Osteoblast (primary cell): Measurements from ENCODE around the gene ZNF256. TPM values are rescaled to one million over a fixed set of nuclear protein-coding genes. Genes with fewer than 3 reads are reported as not detected.

Experiments
- DNase-seq: peaks from one replicate; pipeline ENCODE4 v3.0.0; 2011; ENCODE audit warnings: low spot score, mixed read lengths; ENCODE audit not compliant: insufficient read length; ENCODE audit errors: missing footprints
- H2AFZ ChIP-seq: 2 replicates; pipeline ENCODE4 v1.6.0; 2011; ENCODE audit warnings: mild to moderate bottlenecking, low read length
- H3K27ac ChIP-seq: 2 replicates; pipeline ENCODE4 v1.5.1; 2011; ENCODE audit warnings: mild to moderate bottlenecking, low read depth, low read length, moderate library complexity
- H3K27me3 ChIP-seq: 2 replicates; pipeline ENCODE4 v1.6.0; 2012; ENCODE audit warnings: mild to moderate bottlenecking, control low read depth, inconsistent platforms, low read length, moderate library complexity; ENCODE audit not compliant: insufficient read depth
- H3K36me3 ChIP-seq: 2 replicates; pipeline ENCODE4 v1.5.1; 2011; ENCODE audit warnings: mild to moderate bottlenecking, low read length, control low read depth, moderate library complexity; ENCODE audit not compliant: insufficient read depth
- H3K4me1 ChIP-seq: 2 replicates; pipeline ENCODE4 v1.5.1; 2011; ENCODE audit warnings: mild to moderate bottlenecking, low read length, control low read depth, moderate library complexity; ENCODE audit not compliant: insufficient read depth
- H3K4me2 ChIP-seq: 2 replicates; pipeline ENCODE4 v1.6.0; 2011; ENCODE audit warnings: mild to moderate bottlenecking, low read length; ENCODE audit not compliant: insufficient read depth
- H3K4me3 ChIP-seq: fragments of 200-600 bp; sonication (generic); 3 replicates; pipeline ENCODE4 v1.5.1; 2012; ENCODE audit warnings: mild to moderate bottlenecking, low read length, inconsistent platforms; ENCODE audit not compliant: insufficient read depth
- H3K79me2 ChIP-seq: 2 replicates; pipeline ENCODE4 v1.6.0; 2012; ENCODE audit warnings: mild to moderate bottlenecking, low read length, control low read depth, inconsistent platforms; ENCODE audit not compliant: insufficient read depth
- H3K9me3 ChIP-seq: 2 replicates; pipeline ENCODE4 v1.5.1; 2011; ENCODE audit warnings: low read depth, low read length, control low read depth
- H4K20me1 ChIP-seq: 2 replicates; pipeline ENCODE4 v1.6.0; 2012; ENCODE audit warnings: mild to moderate bottlenecking, low read length, control low read depth; ENCODE audit not compliant: insufficient read depth
- CTCF ChIP-seq: IDR thresholded peaks from 2 replicates; pipeline ENCODE4 v1.5.1; 2011; ENCODE audit warnings: mild to moderate bottlenecking, low read depth, low read length, moderate library complexity; ENCODE audit errors: extremely low read depth
- total RNA-seq: library from RNA; depleted of rRNA; stranded (reverse); fragments of >200 nt; gene quantifications from 2 replicates; pipeline ENCODE4 v1.2.3, GENCODE V29; 2012

Gene ZNF256
- total RNA-seq, result 5.8 and 5.9 TPM in 2 replicates

- Histone ChIP-seq H2AFZ (peak within 1 kb of the TSS; percentile 86), H3K79me2 (peaks cover 40% of the 10 kb centered on the region), H4K20me1 (no peaks in the 10 kb centered on the region), H3K4me2 (peak within 1 kb of the TSS; percentile 77), H3K4me3 (peak within 1 kb of the TSS; percentile 94), H3K36me3 (peaks cover 6% of the 10 kb centered on the region), H3K27me3 (no peaks in the 10 kb centered on the region), H3K9me3 (peaks cover under 1% of the 10 kb centered on the region), H3K4me1 (peaks cover 7% of the 10 kb centered on the region), H3K27ac (peak within 1 kb of the TSS; percentile 45)
- TF ChIP-seq CTCF, result peak; percentile 58
- DNase-seq, result peak; percentile 96
Measured at GRCh38 chr19:57947419-57948134, at the start of gene ZNF256. Gene ZNF256 (minus strand): TSS chr19:57947706. CDS start chr19:57947474, 232 bp downstream.

GRCh38 chr19:57992841-57993240 is 45.3 kb upstream of the ZNF256 start:
- DNase-seq, result no peak
- Histone ChIP-seq H2AFZ (no peak overlapping the region), H3K4me3 (no peak overlapping the region), H3K9me3 (peaks cover 9% of the 10 kb centered on the region), H4K20me1 (no peaks in the 10 kb centered on the region), H3K27ac (no peak overlapping the region), H3K36me3 (peaks cover 64% of the 10 kb centered on the region), H3K4me1 (no peaks in the 10 kb centered on the region), H3K27me3 (no peaks in the 10 kb centered on the region), H3K79me2 (no peaks in the 10 kb centered on the region), H3K4me2 (no peak overlapping the region)
- no peak for TF ChIP-seq CTCF

DNA sequence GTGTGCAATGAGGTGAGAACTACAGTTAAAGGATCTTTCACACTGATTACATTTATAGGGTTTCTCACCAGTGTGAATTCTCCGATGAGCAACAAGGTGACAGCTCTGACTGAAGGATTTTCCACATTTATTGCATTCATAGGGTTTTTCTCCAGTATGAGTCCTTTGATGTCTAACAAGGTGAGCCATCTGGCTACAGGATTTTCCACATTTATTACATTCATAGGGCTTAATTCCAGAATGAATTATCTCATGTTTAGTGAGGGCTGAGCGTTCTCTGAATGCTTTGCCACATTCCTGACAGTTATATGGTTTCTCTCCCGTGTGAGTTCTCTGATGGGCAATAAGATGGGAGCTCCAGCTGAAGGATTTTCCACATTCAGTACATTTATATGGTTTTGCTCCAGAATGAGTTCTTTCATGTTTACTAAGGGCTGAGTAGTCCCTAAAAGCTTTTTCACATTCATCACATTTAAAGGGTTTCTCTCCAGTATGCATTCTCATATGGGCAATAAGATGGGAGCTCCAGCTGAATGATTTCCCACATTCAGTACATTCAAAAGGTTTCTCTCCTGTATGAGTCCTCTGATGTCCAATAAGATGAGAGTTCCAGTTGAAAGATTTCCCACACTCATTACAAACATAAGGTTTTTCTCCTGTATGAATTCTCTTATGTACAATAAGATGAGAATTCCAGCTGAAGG is 31.2 kb upstream of the ZNF256 start:
- Histone ChIP-seq H4K20me1 (no peaks in the 10 kb centered on the region), H3K36me3 (peaks cover 49% of the 10 kb centered on the region), H3K4me2 (no peak overlapping the region), H3K4me3 (no peak overlapping the region), H3K4me1 (no peaks in the 10 kb centered on the region), H3K27ac (no peak overlapping the region), H2AFZ (no peak overlapping the region), H3K79me2 (no peaks in the 10 kb centered on the region), H3K27me3 (no peaks in the 10 kb centered on the region), H3K9me3 (peaks cover 78% of the 10 kb centered on the region)
- no peak for TF ChIP-seq CTCF
- no peak for DNase-seq

GRCh38 chr19:57974434-57974833 is 26.9 kb upstream of the ZNF256 start, which contains the start of gene C19orf18:
Gene C19orf18 (minus strand): TSS chr19:57974534. CDS start chr19:57974432, 102 bp downstream.
- TF ChIP-seq CTCF, result no peak
- Histone ChIP-seq H3K9me3 (peaks cover 51% of the 10 kb centered on the region), H3K79me2 (no peaks in the 10 kb centered on the region), H3K4me1 (no peaks in the 10 kb centered on the region), H2AFZ (no peak within 1 kb of the TSS), H3K36me3 (peaks cover 10% of the 10 kb centered on the region), H3K27me3 (no peaks in the 10 kb centered on the region), H4K20me1 (no peaks in the 10 kb centered on the region), H3K4me2 (no peak within 1 kb of the TSS), H3K27ac (no peak within 1 kb of the TSS), H3K4me3 (no peak within 1 kb of the TSS)
- no peak for DNase-seq
